NCI-H2171 treated with DMSO at 0.1 percent for 48 hours (cell line): ENCODE data around the gene RXRG.

Experiments used
- DNase-seq: peaks from one replicate; lab custom pipeline; 2025; lab: John Stamatoyannopoulos, UW

RXRG gene

GRCh38 chr1:165409657-165410358 lies 35.1 kb downstream of the RXRG start:
- DNase-seq, result no peak

- peak; percentile 55 for DNase-seq
Measured at GRCh38 chr1:165408518-165408917, 36.4 kb downstream of the RXRG start.

- DNase-seq, result no peak
Measured at GRCh38 chr1:165407398-165407797, 37.5 kb downstream of the RXRG start.

- DNase-seq, result peak; percentile 42
Measured at GRCh38 chr1:165403835-165404482, 41.0 kb downstream of the RXRG start.

- no peak for DNase-seq
Measured at GRCh38 chr1:165402517-165403111, 42.3 kb downstream of the RXRG start.

GRCh38 chr1:165397944-165398343 lies 47.0 kb downstream of the RXRG start:
- DNase-seq, result no peak

- DNase-seq, result no peak
Measured at GRCh38 chr1:165395901-165396300, 49.0 kb downstream of the RXRG start.

GRCh38 chr1:165395478-165395877 lies 49.4 kb downstream of the RXRG start:
- peak; percentile 84 for DNase-seq

- DNase-seq, result peak; percentile 76
Measured at GRCh38 chr1:165392634-165393571, 52.0 kb downstream of the RXRG start.

GRCh38 chr1:165389609-165390008 lies 55.3 kb downstream of the RXRG start:
- DNase-seq, result no peak

- no peak for DNase-seq
Measured at GRCh38 chr1:165387961-165388360, 57.0 kb downstream of the RXRG start.

GRCh38 chr1:165387505-165387904 lies 57.4 kb downstream of the RXRG start:
- no peak for DNase-seq

- no peak for DNase-seq
Measured at GRCh38 chr1:165383599-165384405, 61.1 kb downstream of the RXRG start.

GRCh38 chr1:165383067-165383466 lies 61.9 kb downstream of the RXRG start:
- no peak for DNase-seq

- DNase-seq, result no peak
Measured at GRCh38 chr1:165381745-165382505, 63.0 kb downstream of the RXRG start.

GRCh38 chr1:165376811-165377311 lies 68.1 kb downstream of the RXRG start:
- DNase-seq, result no peak

GRCh38 chr1:165376041-165376810 lies 68.7 kb downstream of the RXRG start:
- DNase-seq, result no peak

- DNase-seq, result no peak
Measured at GRCh38 chr1:165375623-165376022, 69.3 kb downstream of the RXRG start.

- DNase-seq, result no peak
Measured at GRCh38 chr1:165371588-165372225, 73.2 kb downstream of the RXRG start.
